BJ (cell line): ENCODE data around the gene FRMD3. TPM values are rescaled to one million over a fixed set of nuclear protein-coding genes. Genes with fewer than 3 reads are reported as not detected.

Source experiments
- CTCF ChIA-PET: fragments of 350-600 bp; formaldehyde crosslinking; extraction: SDS; loops from one replicate; lab custom pipeline; 2021; ENCODE audit warnings: antibody characterized with exemption, inconsistent platforms; lab: Yijun Ruan, JAX
- POLR2A ChIA-PET: fragments of 300-600 bp; sonication (Branson Sonifier 250); formaldehyde crosslinking; extraction: SDS; loops from one replicate; lab custom pipeline; 2021; ENCODE audit warnings: antibody characterized with exemption; lab: Charles Lee
- DNase-seq: peaks from one replicate; pipeline ENCODE4 v3.0.0-alpha.2; 2011; ENCODE audit warnings: low read depth
- H3K27me3 ChIP-seq: 2 replicates; pipeline ENCODE4 v1.6.0; 2011; ENCODE audit warnings: low read length; ENCODE audit not compliant: control insufficient read depth, insufficient read depth
- H3K36me3 ChIP-seq: 2 replicates; pipeline ENCODE4 v1.5.1; 2011; ENCODE audit warnings: low read length; ENCODE audit not compliant: control insufficient read depth, insufficient read depth
- H3K4me3 ChIP-seq: 2 replicates; pipeline ENCODE4 v1.5.1; 2011; ENCODE audit warnings: low read depth, mild to moderate bottlenecking, control low read depth, low read length
- polyA plus RNA-seq: library from polyadenylated mRNA; depleted of rRNA; stranded (reverse); fragments of >200 nt; gene quantifications from 2 replicates; pipeline ENCODE4 v1.2.3, GENCODE V29; 2011
- TF ChIP-seq, protein P1 (sequence below): IDR thresholded peaks from 2 replicates; pipeline ENCODE4 v1.5.1; 2011; ENCODE audit warnings: low read depth, mild to moderate bottlenecking, control low read depth, inconsistent platforms, low read length, moderate library complexity; ENCODE audit not compliant: insufficient read depth

The FRMD3 gene
- polyA plus RNA-seq, 1 experiment = 0.10 TPM

DNA sequence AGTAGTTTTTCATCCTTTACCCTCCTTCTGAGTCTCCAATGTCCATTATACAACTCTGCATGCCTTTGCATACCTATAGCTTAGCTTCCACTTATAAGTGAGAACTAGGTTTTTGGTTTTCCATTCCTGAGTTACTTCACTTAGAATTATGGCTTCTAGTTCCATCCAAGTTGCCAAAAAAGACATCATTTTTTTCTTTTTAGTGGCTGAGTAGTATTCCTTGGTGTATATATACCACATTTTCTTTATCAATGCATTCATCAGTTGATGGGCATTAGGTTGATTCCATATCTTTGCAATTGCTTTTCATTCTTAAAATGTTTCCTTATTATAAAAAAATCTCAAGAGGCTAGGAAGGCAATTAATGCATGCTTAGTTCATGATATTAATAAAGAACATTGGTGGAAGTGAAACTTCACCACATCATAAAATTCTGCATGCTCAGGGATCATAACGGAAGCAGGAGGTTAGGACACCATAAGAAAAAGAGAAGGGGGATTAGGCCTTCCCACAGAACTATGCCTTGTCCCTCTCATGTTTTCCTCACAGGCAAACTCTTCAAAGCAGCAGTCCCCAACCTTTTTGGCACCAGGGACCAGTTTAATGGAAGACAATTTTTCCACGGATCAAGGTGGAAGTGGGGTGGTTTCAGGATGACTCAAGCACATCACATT lies 105.2 kb downstream of the FRMD3 start:
- DNase-seq = no peak

DNA sequence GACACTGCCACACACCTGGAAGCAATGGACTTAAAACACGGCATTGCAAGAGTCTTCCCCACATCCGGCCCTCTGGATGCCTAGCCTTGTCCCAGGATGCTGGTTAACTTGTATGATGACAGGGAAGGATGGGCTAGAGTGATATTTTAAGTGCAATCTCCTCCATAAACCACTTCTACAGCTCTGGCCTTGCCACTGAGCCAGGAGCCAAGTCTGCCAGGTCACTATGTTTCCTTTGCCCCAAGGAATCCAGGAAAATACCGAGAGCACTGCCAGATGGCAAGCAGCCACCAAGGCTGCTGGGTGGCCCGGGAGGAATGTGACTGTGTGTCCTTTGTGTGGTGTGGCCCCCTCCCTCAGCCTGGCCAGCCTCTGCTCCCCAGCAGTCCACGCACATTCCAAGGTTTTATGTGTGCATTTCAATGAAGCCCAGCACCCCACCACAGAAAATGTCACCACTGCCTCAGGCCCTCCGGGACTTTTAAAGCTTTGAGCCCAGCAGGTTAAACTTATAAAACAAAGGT lies 106.0 kb downstream of the FRMD3 start:
- TF ChIP-seq, protein P1, sequence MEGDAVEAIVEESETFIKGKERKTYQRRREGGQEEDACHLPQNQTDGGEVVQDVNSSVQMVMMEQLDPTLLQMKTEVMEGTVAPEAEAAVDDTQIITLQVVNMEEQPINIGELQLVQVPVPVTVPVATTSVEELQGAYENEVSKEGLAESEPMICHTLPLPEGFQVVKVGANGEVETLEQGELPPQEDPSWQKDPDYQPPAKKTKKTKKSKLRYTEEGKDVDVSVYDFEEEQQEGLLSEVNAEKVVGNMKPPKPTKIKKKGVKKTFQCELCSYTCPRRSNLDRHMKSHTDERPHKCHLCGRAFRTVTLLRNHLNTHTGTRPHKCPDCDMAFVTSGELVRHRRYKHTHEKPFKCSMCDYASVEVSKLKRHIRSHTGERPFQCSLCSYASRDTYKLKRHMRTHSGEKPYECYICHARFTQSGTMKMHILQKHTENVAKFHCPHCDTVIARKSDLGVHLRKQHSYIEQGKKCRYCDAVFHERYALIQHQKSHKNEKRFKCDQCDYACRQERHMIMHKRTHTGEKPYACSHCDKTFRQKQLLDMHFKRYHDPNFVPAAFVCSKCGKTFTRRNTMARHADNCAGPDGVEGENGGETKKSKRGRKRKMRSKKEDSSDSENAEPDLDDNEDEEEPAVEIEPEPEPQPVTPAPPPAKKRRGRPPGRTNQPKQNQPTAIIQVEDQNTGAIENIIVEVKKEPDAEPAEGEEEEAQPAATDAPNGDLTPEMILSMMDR = no peak
- CTCF ChIA-PET = interaction anchor here (1.4 kb wide), 1 partner anchor 98 kb away, joined by 3 read pairs; no protein-coding TSS in a partner anchor
- H3K4me3 ChIP-seq = no peak overlapping the region
- no peaks in the 10 kb centered on the region for H3K36me3 ChIP-seq
- no peaks in the 10 kb centered on the region for H3K27me3 ChIP-seq
- POLR2A ChIA-PET = no interaction called here
- DNase-seq = peak; percentile 61

More for the DNA sequence above, 105.2 kb downstream of the FRMD3 start:
- ChIA-PET CTCF (interaction anchor here (1.4 kb wide), 1 partner anchor 99 kb away, joined by 3 read pairs; no protein-coding TSS in a partner anchor), POLR2A (no interaction called here)
- TF ChIP-seq, protein P1 = no peak
- Histone ChIP-seq H3K36me3 (no peaks in the 10 kb centered on the region), H3K27me3 (no peaks in the 10 kb centered on the region), H3K4me3 (no peak overlapping the region)

DNA sequence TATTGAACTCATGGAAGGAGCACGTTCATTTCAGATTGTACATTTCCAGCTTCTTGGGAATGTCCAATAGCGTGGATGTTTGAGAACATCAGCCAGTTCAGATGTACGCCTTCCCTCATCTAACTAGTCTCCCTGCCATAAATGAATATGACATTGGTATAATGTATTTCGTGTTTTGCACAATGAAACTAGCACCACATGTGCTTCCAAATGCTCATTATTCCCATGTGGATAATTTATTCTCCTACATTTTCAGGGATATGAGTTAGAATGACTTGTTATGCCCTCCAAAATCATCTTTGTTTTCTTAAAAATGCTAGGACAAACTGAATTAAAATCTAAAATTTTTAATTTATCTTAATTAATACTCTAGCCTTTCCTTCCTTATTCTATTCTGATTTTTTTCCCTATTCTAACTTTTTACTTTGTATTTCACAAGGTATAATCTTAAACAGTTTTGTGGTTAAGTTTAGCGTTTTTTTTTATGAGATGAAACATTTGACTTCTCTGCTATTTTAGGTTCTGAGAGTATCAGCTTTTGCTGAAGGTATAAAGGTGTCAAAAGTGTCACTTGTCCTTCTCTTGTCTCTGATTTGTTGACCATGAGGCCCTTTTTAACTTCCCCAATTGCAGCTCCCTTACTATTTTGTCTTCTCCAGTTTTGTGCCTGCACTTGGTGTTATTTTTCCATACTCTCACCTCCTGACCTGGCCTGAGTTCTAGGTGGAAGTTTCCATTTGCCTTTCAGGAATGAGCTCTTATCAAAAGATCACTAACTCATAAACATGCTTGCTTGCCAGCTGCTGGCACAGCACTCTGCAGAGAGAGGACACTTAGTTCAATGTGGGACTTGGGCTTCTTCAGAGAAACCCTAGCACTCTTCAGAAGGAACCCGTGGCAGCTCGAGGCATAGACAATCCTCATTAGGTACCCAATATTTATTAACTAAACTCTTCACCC lies 106.8 kb downstream of the FRMD3 start:
- POLR2A ChIA-PET = no interaction called here
- CTCF ChIA-PET = interaction anchor here (1.4 kb wide), 1 partner anchor 98 kb away, joined by 3 read pairs; no protein-coding TSS in a partner anchor
- H3K27me3 ChIP-seq = no peaks in the 10 kb centered on the region
- H3K36me3 ChIP-seq = no peaks in the 10 kb centered on the region
- TF ChIP-seq, protein P1 = no peak
- DNase-seq = no peak
- no peak overlapping the region for H3K4me3 ChIP-seq

DNA sequence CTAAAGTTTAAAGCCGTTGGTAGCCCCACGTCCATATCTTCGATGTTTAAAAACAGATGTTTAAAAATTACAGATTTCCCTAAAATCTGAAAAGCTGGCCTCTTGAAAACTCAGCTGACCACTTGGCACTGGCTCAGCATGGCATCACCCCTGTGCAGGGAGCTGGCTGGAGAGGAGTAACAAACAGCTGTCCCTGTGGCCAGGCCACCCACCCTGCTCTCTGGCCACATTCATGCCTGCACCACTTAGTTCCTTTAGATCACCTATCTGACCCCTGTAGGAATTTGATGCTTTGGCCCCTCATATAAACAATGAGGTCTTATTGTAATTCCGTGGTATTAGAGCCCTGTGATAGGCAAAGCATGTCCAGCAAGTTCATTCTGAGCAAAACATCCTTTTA lies 107.5 kb downstream of the FRMD3 start:
- ChIA-PET CTCF (no interaction called here), POLR2A (no interaction called here)
- Histone ChIP-seq H3K27me3 (no peaks in the 10 kb centered on the region), H3K36me3 (no peaks in the 10 kb centered on the region), H3K4me3 (no peak overlapping the region)
- DNase-seq = no peak
- TF ChIP-seq, protein P1 = no peak

DNA sequence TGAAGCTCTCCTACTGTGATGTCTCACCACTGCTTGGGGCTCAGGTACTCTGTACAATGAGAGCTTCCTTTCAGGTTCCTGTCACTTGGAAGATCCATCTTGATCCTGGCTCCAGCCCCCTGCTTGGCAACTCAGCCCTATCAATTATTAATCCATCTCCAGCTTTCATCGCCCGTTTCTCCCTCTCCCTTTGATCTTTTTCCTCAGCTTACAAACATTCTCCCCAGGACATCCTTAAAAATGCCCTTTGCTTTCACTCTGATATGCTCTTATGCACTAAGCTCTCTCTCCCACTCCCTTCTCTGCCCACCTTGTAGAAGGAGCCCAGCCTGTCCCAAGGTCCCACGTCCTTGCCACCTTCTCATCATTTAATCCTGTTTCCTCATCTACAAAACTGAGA lies 109.0 kb downstream of the FRMD3 start:
- Histone ChIP-seq H3K4me3 (no peak overlapping the region), H3K36me3 (no peaks in the 10 kb centered on the region), H3K27me3 (no peaks in the 10 kb centered on the region)
- CTCF ChIA-PET = interaction anchor here (0.6 kb wide), 1 partner anchor 8 kb away, joined by 3 read pairs; no protein-coding TSS in a partner anchor
- TF ChIP-seq, protein P1 = no peak
- DNase-seq = no peak
- POLR2A ChIA-PET = no interaction called here
